ENCODE results near the gene LRRC15.
A peak's percentile ranks its signal among the peaks of the same experiment; 100 is the strongest.

The LRRC15 gene

GRCh38 chr3:194315088-194315964 is 54.2 kb downstream of the LRRC15 start:
- DNase-seq (ENCODE audit: low spot score), result peak; percentile 79

DNA sequence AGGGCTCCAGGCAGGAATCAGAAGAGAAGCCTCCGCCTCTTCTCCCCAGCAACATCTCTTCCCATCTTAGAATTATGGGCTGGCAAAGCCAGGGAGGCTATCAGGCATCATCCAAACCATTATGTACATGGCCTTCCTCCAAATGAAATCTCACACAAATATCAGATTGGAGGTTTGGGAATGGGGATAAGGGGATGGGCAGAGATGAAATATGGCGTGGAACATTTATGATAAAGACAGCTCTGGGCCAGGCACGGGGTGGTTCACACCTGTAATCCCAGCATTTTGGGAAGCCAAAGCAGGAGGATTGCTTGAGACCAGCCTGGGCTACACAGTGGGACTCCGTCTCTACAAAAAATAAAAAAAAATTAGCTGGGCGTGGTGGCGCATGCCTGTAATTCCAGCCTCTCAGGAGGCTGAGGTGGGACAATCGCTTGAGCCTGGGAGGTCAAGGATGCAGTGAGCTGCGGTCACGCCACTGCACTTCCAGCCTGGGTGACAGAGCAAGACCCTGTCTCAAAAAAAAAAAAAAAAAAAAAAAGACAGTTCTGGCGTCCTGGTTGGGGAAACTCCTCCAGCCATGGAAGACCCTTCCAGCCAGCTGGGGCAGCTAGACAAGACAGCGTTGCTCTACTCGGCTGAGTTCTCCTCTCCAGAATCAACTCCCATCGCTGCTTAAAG is 55.0 kb downstream of the LRRC15 start:
- DNase-seq (ENCODE audit: low spot score), result no peak

GRCh38 chr3:194313560-194314387 is 55.8 kb downstream of the LRRC15 start:
- no peak for DNase-seq (ENCODE audit: low spot score)

- DNase-seq (ENCODE audit: low spot score), result no peak
These were observed 56.7 kb downstream of the LRRC15 start for GRCh38 chr3:194312743-194313281.

DNA sequence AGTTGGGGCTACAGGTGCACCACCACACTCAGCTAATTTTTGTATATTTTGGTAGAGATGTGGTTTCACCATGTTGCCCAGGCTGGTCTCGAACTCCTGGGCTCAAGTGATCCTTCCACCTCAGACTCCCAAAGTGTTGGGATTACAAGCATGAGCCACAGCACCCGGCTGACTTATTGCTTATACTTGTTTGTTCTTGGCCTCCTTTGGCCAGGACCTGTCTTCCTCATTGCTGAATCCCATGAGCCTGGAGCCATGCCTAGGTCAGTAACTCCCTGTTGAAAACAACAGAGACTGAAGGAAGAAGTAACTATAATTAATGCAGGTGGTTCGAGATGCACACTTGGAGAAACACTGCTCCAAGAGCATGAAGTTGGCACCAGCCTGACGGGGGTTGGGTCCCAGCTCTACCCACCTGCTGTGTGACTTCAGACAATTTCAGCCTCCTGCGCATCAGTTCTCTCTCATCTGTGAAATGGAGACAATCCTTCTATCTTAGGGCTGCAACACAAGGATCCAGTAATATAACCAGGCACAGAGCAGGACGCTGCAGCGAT is 57.3 kb downstream of the LRRC15 start:
- DNase-seq (ENCODE audit: low spot score), result no peak

- no peak for DNase-seq (ENCODE audit: low spot score)
These were observed 58.5 kb downstream of the LRRC15 start for GRCh38 chr3:194311000-194311399.

GRCh38 chr3:194310060-194310835 is 59.3 kb downstream of the LRRC15 start:
- DNase-seq (ENCODE audit: low spot score), result no peak

DNA sequence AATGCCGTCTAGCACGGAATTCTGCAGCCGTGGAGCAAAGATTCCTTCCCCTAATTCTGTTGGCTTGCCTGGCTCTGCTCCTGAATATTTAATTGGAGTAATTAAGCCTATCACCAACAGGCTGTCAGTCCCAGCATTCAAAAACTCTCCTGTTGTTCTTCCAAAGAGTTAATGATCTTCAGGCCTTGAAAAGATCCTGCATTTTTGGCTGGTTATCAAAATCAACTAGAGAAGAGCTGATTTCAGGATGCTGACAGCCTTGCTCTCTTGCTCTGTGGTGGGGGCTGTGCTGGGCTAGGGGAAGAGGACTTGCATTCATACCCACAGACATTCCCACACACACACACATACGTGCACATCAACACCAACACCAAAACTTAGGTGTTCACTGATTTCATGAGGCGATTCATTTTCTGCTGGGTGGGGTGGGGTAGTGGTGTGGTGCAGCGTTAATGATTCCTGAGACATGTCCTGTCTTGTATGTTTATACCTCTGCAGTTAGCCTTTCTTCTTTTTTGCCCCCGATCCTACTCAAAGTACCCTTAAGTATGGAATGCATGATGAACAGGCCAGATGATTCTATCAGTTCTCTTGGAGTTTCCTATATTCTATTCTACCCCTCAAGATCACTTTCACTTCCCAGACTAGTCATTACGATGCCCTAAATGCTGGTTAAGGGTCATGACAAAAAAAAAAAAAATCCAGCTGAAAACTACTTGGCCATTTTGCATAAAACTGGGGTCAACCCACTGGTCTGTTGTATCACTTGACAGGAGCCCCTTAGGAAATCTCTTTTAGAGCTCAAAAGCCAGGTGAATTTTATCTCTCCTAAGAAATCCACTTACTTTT is 60.7 kb downstream of the LRRC15 start:
- DNase-seq (ENCODE audit: low spot score), result no peak

GRCh38 chr3:194307849-194308248 is 61.7 kb downstream of the LRRC15 start:
- DNase-seq (ENCODE audit: low spot score), result no peak

DNA sequence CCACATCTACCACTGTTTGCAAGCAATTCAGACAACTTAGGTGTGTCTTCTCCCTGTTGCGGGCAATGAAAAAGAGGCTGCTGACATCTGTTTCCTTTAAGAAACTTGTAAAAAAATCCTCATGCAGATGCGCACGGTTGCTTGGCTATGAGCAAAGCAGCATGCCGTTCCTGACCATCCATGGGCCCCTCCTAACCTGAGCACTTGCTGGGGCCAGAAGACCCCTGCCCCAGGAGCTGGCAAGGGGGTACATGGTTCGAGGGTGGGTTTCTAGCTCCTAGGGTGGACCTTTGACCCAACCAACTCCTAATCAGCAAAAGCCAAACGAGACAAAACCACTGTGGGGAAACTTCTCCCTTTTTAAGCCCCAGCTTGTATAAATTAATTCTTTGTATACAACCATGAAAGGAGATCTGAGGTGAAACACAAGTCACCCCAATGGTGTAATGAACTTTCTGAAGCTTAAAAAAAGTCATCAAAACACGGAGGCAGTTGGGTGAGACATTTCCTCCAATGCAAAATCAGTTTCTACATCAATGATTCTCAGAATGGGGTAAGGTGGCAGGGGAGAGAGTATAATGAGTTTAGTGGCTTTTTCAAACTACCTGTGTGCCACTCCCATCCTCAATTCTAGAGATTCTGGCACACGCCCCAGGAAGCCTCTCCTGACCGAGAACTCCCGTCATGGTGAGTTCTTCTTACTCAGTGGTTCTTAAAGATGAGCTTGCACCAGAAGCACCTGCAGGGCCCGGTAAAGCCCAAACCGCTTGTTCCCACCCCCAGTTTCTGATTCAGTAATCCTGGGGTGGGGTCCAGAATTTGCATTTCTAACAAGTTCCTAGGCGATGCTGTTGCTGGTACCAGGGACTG is 62.5 kb downstream of the LRRC15 start:
- DNase-seq (ENCODE audit: low spot score), result peak; percentile 66

- peak; percentile 73 for DNase-seq (ENCODE audit: low spot score)
These were observed 63.3 kb downstream of the LRRC15 start for GRCh38 chr3:194306109-194306686.

DNA sequence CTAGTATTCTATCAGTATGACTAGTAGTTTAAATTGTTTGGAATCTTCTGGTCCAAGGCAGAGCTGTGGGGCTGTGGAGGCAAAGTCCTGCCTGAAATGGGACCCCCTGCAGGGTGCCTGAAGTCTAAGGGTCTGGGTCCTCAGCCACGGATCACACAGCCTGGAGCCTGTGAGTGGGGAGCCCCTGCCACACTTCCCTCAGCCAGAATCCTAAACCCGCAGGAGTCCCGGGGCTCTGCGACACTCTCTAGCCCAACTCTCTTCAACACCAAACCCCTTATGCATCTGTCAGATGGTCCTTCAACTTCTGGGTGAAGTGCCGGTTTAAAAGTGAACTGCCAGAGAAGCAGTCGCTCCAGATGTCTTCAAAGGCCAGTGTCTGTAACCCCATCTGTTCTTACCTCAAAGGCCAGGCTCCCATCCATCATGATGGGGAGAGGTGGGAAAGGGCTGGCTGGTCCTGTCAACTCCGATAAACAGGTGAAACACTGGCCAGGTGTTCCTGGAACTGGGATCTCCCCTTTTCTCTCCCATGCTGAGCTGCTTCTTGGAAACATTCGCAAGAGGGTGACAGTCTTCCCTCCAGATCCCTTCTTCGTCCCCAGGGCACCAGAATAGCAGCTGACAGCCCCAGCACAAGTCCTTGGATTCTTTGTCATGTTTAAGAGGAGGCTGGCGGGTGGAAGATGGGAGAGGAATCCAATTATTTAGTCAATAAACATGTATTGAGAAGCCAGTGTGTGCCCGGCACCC is 64.0 kb downstream of the LRRC15 start:
- no peak for DNase-seq (ENCODE audit: low spot score)
